T follicular helper cell (primary cell): ENCODE measurements around the gene NR2F6.
"Not testable (repeated sequence)": the region's sequence is repeated elsewhere in the genome, so short reads cannot be mapped to it uniquely, and the experiment has no call there.

ENCODE experiments used
- DNase-seq: peaks from one replicate; pipeline ENCODE4 v3.0.0-alpha.2; 2020; ENCODE audit warnings: low read depth
- total RNA-seq, 2 experiments: gene quantifications; one replicate each; lab custom pipeline; 2026; lab: John Stamatoyannopoulos, UW

The NR2F6 gene
- 5.1 to 7.9 reads per million in 2 experiments for total RNA-seq

- no peak for DNase-seq
These were observed at the start of gene NR2F6 for GRCh38 chr19:17245535-17245984. NR2F6 (minus strand) TSS chr19:17245919; CDS start chr19:17245220, 699 bp downstream.

DNA sequence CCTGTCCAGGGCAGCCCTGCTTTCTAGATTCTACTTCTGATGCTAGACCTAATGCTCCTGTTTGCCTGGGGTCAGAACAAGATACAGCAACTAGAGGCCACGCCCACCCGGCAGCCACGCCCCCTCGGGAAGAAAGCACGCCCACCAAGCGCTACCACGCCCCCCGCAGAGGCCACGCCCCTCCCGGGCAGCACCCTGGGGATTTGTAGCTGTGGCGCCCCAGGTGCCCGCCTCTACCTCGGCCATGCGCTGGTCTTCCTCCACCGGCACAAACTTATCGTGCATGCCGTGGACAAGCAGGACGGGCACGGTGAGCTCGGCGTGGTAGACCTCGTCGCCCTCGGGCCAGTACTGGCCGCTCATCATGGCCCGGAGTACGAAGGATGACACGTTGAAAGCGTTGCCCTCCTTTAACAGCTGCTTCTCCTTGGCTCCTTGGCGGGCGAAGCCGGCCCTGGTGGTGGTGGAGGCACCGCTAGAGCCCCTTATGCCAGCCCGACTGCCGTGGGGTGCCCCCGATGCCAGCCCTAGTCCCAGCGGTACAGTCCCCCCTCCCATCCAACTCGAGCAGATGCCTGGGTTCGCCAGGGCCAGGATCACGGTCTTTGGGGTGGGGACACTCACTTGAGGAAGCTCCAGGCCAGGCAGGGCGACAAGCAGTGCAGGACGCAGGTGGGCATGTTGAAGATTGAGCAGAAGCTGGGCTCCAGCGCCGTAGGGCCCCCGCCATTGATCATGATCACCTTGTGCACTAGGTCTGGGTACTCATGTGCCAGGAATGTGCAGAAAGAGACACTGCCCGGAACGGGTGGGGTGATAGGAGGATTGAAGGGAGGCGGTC, 48.6 kb upstream of the NR2F6 start:
- peak; percentile 24 for DNase-seq

DNA sequence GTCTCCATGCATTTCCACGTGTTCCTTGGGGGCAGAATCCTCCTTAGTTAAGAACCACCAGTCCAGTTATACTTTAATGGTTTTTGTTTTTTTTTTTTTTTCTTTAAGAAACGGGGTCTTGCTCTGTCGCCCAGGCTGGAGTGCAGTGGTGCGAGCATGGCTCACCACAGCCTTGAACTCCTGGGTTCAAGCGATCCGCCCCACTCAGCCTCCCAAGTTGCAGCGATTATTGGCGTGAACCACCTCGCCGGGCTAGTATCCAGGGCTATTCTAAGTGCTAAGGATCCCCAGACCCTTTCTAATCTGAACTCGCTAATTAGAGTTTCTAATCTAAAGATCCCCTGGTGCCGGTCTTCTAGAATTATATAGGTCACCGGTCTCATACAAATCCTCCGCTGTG, 47.9 kb upstream of the NR2F6 start:
- no peak for DNase-seq

DNA sequence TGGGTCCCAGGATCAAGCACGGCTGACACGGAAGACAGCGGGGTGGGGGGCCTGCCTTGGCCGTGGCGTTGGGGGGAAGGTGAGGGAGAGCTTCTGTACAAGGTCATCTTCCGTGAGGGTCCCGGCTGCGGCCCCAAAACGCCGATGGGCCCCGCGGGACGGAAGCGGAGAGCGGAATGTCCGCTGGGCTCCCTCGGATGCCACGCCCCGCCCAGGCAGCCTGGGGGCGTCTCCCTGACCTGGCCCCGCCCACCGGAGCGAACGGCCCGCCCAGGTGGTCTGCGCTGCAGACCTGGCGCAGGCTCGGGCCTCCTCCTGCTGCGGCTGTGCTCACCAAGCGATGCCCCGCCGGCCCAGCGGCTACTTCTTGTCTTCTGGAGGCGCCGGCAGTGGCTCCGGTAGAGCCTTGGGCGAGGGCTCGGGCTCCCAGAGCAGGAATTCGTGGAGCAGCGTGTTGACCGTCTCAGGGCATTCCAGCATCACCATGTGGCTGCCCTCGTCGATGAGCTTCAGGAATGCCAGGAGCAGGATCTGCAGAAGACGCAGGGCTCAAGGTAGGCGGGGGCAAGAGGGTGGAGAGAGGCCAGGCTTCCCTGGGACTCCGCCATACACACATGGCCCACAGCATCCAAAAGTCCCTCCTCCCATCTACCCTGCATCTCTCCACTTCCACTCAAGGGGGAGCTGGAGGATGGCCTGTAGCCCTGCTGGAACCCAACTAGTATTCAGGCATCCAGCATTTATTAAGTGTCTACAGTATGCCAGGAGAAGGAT, 46.8 kb upstream of the NR2F6 start:
- peak; percentile 69 for DNase-seq

- DNase-seq: no peak
These were observed 43.8 kb upstream of the NR2F6 start for GRCh38 chr19:17289489-17289888.

DNA sequence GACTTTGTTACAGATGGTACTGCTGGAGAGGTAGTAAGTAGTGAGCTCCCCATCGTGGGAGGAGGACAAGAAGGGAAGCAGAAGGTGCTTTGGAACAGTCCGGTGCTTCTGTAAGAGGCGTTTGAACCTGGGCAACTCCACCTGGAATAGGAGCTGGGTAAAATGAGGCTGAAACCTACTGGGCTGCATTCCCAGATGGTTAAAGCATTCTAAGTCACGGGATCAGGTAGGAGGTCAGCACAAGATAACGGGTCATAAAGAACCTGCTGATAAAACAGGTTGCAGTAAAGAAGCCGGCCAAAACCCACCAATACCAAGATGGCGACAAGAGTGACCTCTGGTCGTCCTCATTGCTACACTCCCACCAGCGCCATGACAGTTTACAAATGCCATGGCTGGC, 41.0 kb upstream of the NR2F6 start:
- no peak for DNase-seq

GRCh38 chr19:17286263-17286662, 40.5 kb upstream of the NR2F6 start:
- no peak for DNase-seq

- no peak for DNase-seq
These were observed 39.9 kb upstream of the NR2F6 start for GRCh38 chr19:17285415-17286135.

DNA sequence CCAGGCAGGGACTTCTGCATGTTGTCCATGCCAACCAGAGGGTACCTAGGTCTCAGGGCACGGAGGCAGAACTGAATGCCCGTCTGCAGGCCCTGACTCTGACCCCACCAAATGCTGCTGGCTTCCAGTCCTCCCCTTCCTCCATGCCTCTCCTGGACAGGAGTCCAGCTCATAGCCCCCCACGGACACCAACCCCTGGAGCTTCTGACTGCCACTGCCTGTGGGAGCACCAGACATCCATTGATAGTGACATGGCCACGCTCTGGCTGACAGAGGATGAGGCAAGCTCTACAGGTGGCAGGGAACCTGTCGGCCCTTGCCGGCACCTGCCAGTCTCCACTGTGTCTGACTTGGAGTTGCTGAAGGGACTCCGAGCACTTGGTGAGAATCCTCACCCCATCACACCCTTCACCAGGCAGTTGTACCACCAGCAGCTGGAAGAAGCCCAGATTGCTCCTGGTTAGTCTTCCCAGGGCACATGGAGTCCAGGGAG, 37.8 kb upstream of the NR2F6 start:
- DNase-seq: no peak

DNA sequence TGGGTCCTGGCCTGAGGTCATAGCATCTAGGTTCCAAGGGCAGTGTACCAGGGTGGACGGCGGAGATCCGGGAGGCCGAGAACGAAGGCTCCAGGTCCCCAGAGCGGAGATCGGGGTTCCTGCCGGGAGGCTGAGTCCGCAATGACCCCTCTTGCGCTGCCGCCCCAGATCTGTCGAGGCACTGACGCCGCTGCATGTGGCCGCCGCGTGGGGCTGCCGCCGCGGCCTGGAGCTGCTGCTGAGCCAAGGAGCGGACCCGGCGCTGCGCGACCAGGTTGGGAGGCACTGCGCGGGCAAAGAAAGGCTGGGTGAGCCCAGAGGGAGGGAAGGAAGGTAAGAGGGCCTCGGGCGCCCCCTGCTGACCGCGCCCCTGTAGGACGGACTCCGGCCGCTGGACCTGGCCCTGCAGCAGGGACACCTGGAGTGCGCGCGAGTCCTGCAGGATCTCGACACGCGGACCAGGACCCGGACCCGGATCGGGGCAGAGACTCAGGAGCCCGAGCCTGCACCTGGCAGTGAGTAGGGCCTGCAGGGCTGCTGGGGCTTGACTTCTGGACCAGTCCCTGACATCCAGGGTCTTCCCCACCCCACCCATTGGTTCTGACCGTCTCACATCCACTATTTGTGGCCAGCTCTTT, 36.9 kb upstream of the NR2F6 start:
- DNase-seq: peak; percentile 63

DNA sequence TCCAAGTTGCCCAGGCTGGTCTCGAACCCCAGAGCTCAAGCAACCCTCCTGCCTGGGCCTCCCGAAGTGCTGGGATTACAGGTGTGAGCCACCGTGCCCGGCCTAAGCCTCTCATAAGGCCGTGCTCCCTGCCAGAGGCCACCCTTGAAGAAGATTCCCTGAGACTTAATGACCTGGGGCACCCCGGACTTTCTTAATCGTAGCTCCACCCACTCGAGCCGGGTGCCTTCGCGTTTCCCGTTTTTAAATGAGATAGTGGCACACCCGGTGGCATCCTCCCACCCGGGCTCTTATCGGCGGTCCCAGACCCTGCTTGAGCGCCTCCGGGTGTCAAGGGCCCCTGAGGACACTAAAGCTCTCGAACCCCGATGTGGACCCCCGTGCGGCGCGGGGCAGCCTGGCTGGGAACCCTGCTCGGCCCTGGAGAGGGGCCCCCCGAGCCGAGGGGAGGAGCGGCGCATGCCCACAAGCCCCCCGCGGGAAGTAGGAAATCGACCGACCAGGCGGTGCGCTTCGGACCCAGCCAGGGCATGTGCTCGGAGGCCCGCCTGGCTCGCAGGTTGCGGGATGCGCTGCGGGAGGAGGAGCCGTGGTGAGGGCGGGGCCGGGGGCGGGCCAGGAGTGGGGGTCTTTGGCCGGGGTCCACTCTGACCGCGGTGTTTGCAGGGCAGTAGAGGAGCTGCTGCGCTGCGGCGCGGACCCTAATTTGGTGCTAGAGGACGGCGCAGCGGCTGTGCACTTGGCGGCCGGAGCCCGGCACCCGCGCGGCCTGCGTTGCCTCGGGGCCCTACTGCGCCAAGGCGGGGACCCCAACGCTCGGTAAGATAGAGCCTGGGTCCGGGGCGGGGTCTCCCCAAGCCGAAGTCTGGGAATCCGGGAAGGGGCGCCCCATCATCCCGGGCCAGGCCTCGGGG, 35.9 kb upstream of the NR2F6 start, which contains the start of gene ANKLE1:
Gene ANKLE1, plus strand, starts transcription at position 511 of the 914 bp plus-strand sequence. Its CDS starts 20 bp downstream, at position 531.
- DNase-seq: no peak

GRCh38 chr19:17279436-17279835, 33.7 kb upstream of the NR2F6 start:
- no peak for DNase-seq

GRCh38 chr19:17275441-17276175, 29.9 kb upstream of the NR2F6 start:
- no peak for DNase-seq

DNA sequence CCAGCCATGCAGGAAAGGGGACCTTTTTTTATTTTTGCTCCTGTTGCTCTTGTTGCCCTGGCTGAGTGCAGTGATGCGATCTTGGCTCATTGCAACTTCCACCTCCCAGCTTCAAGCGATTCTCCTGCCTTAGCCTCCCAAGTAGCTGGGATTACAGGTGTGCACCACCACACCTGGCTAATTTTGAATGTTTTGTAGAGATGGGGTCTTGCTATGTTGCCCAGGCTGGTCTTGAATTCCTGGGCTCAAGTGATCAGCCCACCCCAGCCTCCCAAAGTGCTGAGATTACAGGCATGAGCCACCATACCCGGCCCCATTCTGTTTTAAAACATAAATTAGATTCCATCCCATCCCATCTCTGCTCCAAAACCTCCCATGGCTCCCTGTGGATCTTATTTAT, 29.2 kb upstream of the NR2F6 start:
- DNase-seq: not testable (repeated sequence)

DNA sequence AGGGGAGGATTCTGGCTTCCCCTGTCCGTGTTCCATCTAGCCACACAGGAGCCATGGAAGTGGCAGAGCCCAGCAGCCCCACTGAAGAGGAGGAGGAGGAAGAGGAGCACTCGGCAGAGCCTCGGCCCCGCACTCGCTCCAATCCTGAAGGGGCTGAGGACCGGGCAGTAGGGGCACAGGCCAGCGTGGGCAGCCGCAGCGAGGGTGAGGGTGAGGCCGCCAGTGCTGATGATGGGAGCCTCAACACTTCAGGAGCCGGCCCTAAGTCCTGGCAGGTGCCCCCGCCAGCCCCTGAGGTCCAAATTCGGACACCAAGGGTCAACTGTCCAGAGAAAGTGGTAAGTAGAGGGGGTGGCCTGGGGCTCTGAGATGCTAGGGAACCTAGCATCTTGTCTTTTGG, 23.0 kb upstream of the NR2F6 start:
- no peak for DNase-seq

GRCh38 chr19:17266975-17267788, 21.5 kb upstream of the NR2F6 start, which contains the start of gene BABAM1:
BABAM1 (plus strand) TSS chr19:17267443; CDS start chr19:17268807, 1,364 bp downstream.
- peak; percentile 93 for DNase-seq

GRCh38 chr19:17266589-17266974, 20.9 kb upstream of the NR2F6 start:
- no peak for DNase-seq

GRCh38 chr19:17266026-17266425, 20.3 kb upstream of the NR2F6 start:
- DNase-seq: no peak

- no peak for DNase-seq
These were observed 18.9 kb upstream of the NR2F6 start, which contains the start of gene USHBP1 for GRCh38 chr19:17264641-17264979. USHBP1 (minus strand) TSS chr19:17264745; CDS start chr19:17264299, 446 bp downstream.
